C4-2B (cell line): ENCODE results near the gene BRD4.

ENCODE experiments used
- CTCF ChIP-seq: fragments of 450-650 bp; conservative IDR thresholded peaks from 2 replicates; pipeline ENCODE4 v1.5.1; 2017; ENCODE audit warnings: mild to moderate bottlenecking
- ZFX ChIP-seq: fragments of 450-650 bp; IDR thresholded peaks from 2 replicates; pipeline ENCODE4 v1.6.1; 2017

GRCh38 chr19:15191514-15191913 lies 140.8 kb downstream of the BRD4 start:
- no peak for TF ChIP-seq CTCF
- no peak for TF ChIP-seq ZFX
